Measurements from ENCODE around the gene CPNE7.

The CPNE7 gene

DNA sequence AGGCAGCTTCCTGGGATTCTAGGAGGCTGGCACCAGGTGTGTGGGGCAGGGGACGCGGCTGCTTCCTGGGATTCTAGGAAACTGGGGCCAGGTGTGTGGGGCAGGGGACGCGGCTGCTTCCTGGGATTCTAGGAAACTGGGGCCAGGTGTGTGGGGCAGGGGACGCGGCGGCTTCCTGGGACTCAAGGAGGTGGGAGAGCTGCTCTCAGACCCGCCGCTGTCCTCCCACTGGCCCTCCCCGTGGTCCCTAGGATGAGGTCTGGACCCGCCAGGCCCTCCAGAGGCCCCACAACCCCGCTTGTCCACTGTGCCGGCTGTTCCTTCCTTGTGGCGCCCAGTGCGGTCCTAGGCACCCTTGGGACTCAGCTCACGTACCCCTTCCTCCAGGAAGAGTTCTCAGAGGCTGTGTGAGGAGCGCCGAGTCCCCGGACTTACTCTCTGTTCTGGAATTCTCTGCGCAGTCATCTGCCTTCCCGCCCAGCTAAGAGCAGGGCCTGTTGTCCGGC is 38.4 kb downstream of the CPNE7 start:
- Histone ChIP-seq H3K4me3 (ENCODE audit: low read depth in 1 of 2, low read length in 2 of 2) (peak overlapping the region; percentile 61 to 65), H3K27me3 (ENCODE audit: control insufficient read depth in 1 of 2, insufficient read depth in 2 of 2, low read length in 2 of 2) (no peaks in the 10 kb centered on the region), H3K9ac (ENCODE audit: low read depth in 1 of 2, low read length in 2 of 2) (peak overlapping the region in 1 of 2 donors; percentile 63), H3K36me3 (ENCODE audit: control insufficient read depth in 1 of 2, insufficient read depth in 2 of 2, low read length in 2 of 2) (no peaks in the 10 kb centered on the region), H3K4me1 (ENCODE audit: control insufficient read depth in 1 of 2, insufficient read depth in 2 of 2, low read length in 2 of 2) (peaks cover 8 to 12% of the 10 kb centered on the region in 2 donors), H3K9me3 (ENCODE audit: control insufficient read depth in 1 of 2, low read length in 2 of 2) (no peaks in the 10 kb centered on the region), H3K27ac (ENCODE audit: low read depth, low read length) (no peak overlapping the region)

DNA sequence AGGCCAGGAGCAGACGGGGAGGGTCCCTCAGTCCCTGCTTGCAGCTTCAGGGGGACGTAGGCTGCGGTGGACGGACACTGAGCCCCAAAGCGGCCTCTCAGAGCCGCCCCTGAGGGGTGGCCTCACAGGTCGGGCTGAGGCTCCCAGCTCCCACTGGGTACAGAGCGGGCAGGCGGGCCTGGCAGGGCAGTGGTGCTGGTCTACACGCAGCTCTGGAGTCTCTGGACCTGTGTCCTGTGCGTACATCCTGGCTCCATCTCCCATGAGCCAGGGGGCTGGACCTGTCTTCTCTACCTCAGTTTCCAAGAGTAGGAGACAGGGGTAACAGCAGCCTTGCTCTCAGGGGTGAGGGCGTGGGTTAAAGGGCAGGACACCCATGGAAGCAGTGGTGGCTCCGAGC is 39.6 kb downstream of the CPNE7 start:
- Histone ChIP-seq H3K9ac (ENCODE audit: low read depth in 1 of 2, low read length in 2 of 2) (no peak overlapping the region), H3K36me3 (ENCODE audit: control insufficient read depth in 1 of 2, insufficient read depth in 2 of 2, low read length in 2 of 2) (no peaks in the 10 kb centered on the region), H3K4me3 (ENCODE audit: low read depth in 1 of 2, low read length in 2 of 2) (peak overlapping the region in 1 of 2 donors; percentile 40), H3K27me3 (ENCODE audit: control insufficient read depth in 1 of 2, insufficient read depth in 2 of 2, low read length in 2 of 2) (no peaks in the 10 kb centered on the region), H3K27ac (ENCODE audit: low read depth, low read length) (no peak overlapping the region), H3K9me3 (ENCODE audit: control insufficient read depth in 1 of 2, low read length in 2 of 2) (no peaks in the 10 kb centered on the region), H3K4me1 (ENCODE audit: control insufficient read depth in 1 of 2, insufficient read depth in 2 of 2, low read length in 2 of 2) (peaks cover 8 to 12% of the 10 kb centered on the region in 2 donors)

DNA sequence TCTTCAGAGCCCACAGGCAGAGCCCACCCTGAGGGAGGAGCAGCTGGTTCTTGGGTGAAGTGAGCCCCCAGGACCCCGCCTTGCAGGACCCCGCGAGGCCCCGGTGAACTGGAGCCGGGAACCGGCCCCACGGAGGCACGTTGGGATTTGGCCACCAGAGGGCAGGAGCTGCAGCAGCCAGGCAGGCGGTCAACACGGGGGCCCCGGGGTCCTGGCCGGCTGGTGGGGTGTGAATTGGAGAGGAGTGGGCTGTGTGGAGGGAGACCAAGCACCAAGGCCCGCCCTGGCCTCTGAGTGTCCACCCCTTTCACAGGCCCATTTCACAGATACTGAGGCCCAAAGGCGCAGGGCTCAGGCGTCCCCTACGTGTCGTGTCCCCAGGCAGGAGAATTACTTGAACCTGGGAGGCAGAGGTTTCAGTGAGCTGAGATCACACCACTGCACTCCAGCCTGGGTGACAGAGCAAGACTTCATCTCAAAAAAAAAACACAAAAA is 40.1 kb downstream of the CPNE7 start:
- Histone ChIP-seq H3K4me3 (ENCODE audit: low read depth in 1 of 2, low read length in 2 of 2) (peak overlapping the region in 1 of 2 donors; percentile 40), H3K9ac (ENCODE audit: low read depth in 1 of 2, low read length in 2 of 2) (no peak overlapping the region), H3K27ac (ENCODE audit: low read depth, low read length) (no peak overlapping the region), H3K4me1 (ENCODE audit: control insufficient read depth in 1 of 2, insufficient read depth in 2 of 2, low read length in 2 of 2) (peaks cover 8 to 12% of the 10 kb centered on the region in 2 donors), H3K27me3 (ENCODE audit: control insufficient read depth in 1 of 2, insufficient read depth in 2 of 2, low read length in 2 of 2) (no peaks in the 10 kb centered on the region), H3K36me3 (ENCODE audit: control insufficient read depth in 1 of 2, insufficient read depth in 2 of 2, low read length in 2 of 2) (no peaks in the 10 kb centered on the region), H3K9me3 (ENCODE audit: control insufficient read depth in 1 of 2, low read length in 2 of 2) (no peaks in the 10 kb centered on the region)

DNA sequence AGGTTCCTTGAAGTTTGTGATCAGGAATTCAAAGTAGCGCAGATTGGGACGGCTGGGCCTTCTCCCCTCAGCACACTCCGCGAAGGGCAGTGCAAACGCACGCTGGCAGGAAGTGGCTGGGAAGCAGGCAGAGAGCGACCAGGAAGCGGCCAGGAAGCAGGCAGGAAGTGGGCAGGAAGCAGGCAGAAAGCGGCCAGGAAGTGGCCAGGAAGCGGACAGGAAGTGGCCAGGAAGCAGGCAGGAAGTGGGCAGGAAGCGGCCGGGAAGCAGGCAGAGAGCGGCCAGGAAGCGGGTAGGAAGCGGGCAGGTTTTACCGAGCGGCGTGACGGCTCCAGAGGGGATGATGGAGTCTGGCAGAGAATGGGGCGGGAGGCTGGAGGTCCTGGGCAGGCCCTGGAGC is 41.1 kb downstream of the CPNE7 start:
- Histone ChIP-seq H3K27me3 (ENCODE audit: control insufficient read depth in 1 of 2, insufficient read depth in 2 of 2, low read length in 2 of 2) (no peaks in the 10 kb centered on the region), H3K9me3 (ENCODE audit: control insufficient read depth in 1 of 2, low read length in 2 of 2) (no peaks in the 10 kb centered on the region), H3K4me3 (ENCODE audit: low read depth in 1 of 2, low read length in 2 of 2) (no peak overlapping the region), H3K27ac (ENCODE audit: low read depth, low read length) (no peak overlapping the region), H3K36me3 (ENCODE audit: control insufficient read depth in 1 of 2, insufficient read depth in 2 of 2, low read length in 2 of 2) (no peaks in the 10 kb centered on the region), H3K4me1 (ENCODE audit: control insufficient read depth in 1 of 2, insufficient read depth in 2 of 2, low read length in 2 of 2) (peaks cover 8 to 12% of the 10 kb centered on the region in 2 donors), H3K9ac (ENCODE audit: low read depth in 1 of 2, low read length in 2 of 2) (no peak overlapping the region)

DNA sequence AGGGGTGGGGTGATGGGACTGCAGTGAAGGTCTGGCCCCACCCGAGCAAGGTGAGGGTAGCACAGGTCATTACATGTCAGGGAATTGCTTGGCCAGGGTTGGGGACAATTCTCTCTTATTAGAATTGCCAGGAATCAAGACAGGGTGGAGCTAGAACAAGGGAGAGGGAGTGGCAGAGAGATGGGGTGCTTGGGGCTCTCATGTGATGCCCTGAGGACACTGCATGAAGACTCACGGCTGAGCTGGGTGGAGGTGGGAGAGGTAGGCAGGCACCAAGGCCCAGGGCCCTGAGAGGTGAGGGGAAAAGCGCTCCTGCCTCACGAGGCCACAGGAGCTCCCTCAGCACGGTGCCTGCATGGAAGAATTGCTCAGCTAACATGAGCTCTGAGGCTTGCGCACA is 41.5 kb downstream of the CPNE7 start:
- Histone ChIP-seq H3K9ac (ENCODE audit: low read depth in 1 of 2, low read length in 2 of 2) (no peak overlapping the region), H3K4me3 (ENCODE audit: low read depth in 1 of 2, low read length in 2 of 2) (no peak overlapping the region), H3K27ac (ENCODE audit: low read depth, low read length) (no peak overlapping the region), H3K36me3 (ENCODE audit: control insufficient read depth in 1 of 2, insufficient read depth in 2 of 2, low read length in 2 of 2) (no peaks in the 10 kb centered on the region), H3K27me3 (ENCODE audit: control insufficient read depth in 1 of 2, insufficient read depth in 2 of 2, low read length in 2 of 2) (peaks cover 0 to 2% of the 10 kb centered on the region in 2 donors), H3K4me1 (ENCODE audit: control insufficient read depth in 1 of 2, insufficient read depth in 2 of 2, low read length in 2 of 2) (peaks cover 8 to 12% of the 10 kb centered on the region in 2 donors), H3K9me3 (ENCODE audit: control insufficient read depth in 1 of 2, low read length in 2 of 2) (no peaks in the 10 kb centered on the region)

GRCh38 chr16:89618109-89618998 is 42.8 kb downstream of the CPNE7 start:
- peaks cover 0 to 2% of the 10 kb centered on the region in 2 donors for H3K27me3 ChIP-seq (ENCODE audit: control insufficient read depth in 1 of 2, insufficient read depth in 2 of 2, low read length in 2 of 2)

DNA sequence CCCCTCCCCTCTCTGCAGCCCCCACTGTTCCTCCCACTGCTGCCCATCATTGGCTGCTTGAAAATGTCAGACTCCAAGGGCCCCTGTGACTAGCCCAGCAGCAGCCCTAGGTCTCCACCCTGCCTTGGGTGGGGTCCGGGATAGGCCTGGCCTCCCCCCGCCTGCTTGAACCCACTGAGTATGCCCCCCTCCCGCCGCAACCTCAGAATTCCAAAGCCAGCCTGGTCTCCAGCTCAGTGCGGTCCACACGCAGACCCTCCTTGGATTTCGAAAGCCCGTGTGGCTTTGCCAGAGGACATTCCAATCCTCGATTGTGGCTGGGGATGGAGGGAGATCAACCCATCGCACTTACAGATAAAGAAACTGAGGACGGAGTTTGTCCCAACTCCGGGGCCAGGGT is 44.3 kb downstream of the CPNE7 start:
- Histone ChIP-seq H3K9ac (ENCODE audit: low read depth in 1 of 2, low read length in 2 of 2) (no peak overlapping the region), H3K27me3 (ENCODE audit: control insufficient read depth in 1 of 2, insufficient read depth in 2 of 2, low read length in 2 of 2) (peaks cover 0 to 2% of the 10 kb centered on the region in 2 donors), H3K4me1 (ENCODE audit: control insufficient read depth in 1 of 2, insufficient read depth in 2 of 2, low read length in 2 of 2) (peaks cover 0 to 7% of the 10 kb centered on the region in 2 donors), H3K9me3 (ENCODE audit: control insufficient read depth in 1 of 2, low read length in 2 of 2) (no peaks in the 10 kb centered on the region), H3K27ac (ENCODE audit: low read depth, low read length) (no peak overlapping the region), H3K4me3 (ENCODE audit: low read depth in 1 of 2, low read length in 2 of 2) (no peak overlapping the region), H3K36me3 (ENCODE audit: control insufficient read depth in 1 of 2, insufficient read depth in 2 of 2, low read length in 2 of 2) (no peaks in the 10 kb centered on the region)

More at GRCh38 chr16:89618109-89618998, 42.8 kb downstream of the CPNE7 start:
- no peak overlapping the region for H3K4me3 ChIP-seq (ENCODE audit: low read depth in 1 of 2, low read length in 2 of 2)
- H3K36me3 ChIP-seq (ENCODE audit: control insufficient read depth in 1 of 2, insufficient read depth in 2 of 2, low read length in 2 of 2) = no peaks in the 10 kb centered on the region
- peaks cover 1 to 5% of the 10 kb centered on the region in 2 donors for H3K4me1 ChIP-seq (ENCODE audit: control insufficient read depth in 1 of 2, insufficient read depth in 2 of 2, low read length in 2 of 2)
- no peak overlapping the region for H3K9ac ChIP-seq (ENCODE audit: low read depth in 1 of 2, low read length in 2 of 2)
- no peak overlapping the region for H3K27ac ChIP-seq (ENCODE audit: low read depth, low read length)
- H3K9me3 ChIP-seq (ENCODE audit: control insufficient read depth in 1 of 2, low read length in 2 of 2) = no peaks in the 10 kb centered on the region

DNA sequence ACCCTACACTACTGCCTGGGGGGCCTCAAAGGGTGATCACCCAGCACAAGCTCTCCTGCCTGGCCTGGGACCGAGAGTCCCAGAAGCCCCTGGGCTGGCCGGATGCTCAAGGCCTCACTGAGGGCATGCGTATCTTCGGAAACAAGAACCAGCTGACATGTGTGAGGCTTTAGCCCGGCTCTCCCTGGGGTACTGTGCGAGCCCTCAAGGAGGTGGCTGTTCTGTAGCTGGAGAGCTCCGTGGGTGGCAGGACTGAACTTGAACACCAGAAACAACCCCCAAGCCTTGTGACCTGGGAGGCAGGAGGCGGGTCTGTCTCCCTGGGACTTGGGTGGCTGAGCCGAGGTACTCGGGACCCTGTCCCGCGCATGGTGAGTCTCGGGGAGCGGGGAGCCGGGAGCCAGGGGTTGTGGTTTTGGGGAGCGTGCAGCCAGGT is 44.9 kb downstream of the CPNE7 start:
- H3K36me3 ChIP-seq (ENCODE audit: control insufficient read depth in 1 of 2, insufficient read depth in 2 of 2, low read length in 2 of 2) = no peaks in the 10 kb centered on the region
- H3K4me1 ChIP-seq (ENCODE audit: control insufficient read depth in 1 of 2, insufficient read depth in 2 of 2, low read length in 2 of 2) = peaks cover 5 to 8% of the 10 kb centered on the region in 2 donors
- no peak overlapping the region for H3K27ac ChIP-seq (ENCODE audit: low read depth, low read length)

DNA sequence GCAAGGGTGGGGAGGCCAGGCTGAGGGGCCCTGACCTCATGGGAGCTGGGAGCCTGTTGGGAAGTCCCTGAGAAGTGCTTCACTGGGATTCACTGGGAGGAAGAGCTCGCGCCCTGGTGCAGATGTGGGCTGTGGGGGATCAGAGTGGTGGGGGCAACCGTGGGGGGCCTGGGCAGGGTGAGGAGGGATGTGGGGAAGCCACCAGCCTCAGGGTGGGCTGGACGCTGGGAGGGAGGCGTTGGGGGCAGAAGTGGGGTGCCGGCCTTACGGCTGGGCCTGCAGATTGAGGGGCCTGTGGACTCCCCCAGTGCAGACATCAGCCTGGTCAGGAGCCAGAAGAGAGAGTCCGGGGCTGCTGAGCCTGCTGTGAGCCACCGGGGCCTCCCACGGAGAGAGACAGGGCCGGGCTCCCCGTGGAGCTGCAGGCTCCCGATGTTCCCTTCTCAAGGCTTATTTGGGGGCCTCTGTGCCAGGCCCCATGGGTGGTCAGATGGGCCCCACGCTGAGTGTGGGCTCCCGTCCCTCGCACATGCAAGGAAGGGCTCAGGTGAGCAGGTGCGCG is 45.7 kb downstream of the CPNE7 start:
- Histone ChIP-seq H3K9ac (ENCODE audit: low read depth in 1 of 2, low read length in 2 of 2) (no peak overlapping the region), H3K36me3 (ENCODE audit: control insufficient read depth in 1 of 2, insufficient read depth in 2 of 2, low read length in 2 of 2) (no peaks in the 10 kb centered on the region), H3K9me3 (ENCODE audit: control insufficient read depth in 1 of 2, low read length in 2 of 2) (no peaks in the 10 kb centered on the region), H3K27ac (ENCODE audit: low read depth, low read length) (no peak overlapping the region), H3K27me3 (ENCODE audit: control insufficient read depth in 1 of 2, insufficient read depth in 2 of 2, low read length in 2 of 2) (peaks cover 0 to 2% of the 10 kb centered on the region in 2 donors), H3K4me1 (ENCODE audit: control insufficient read depth in 1 of 2, insufficient read depth in 2 of 2, low read length in 2 of 2) (peaks cover 8 to 13% of the 10 kb centered on the region in 2 donors), H3K4me3 (ENCODE audit: low read depth in 1 of 2, low read length in 2 of 2) (no peak overlapping the region)

More for the DNA sequence above, 44.9 kb downstream of the CPNE7 start:
- no peak overlapping the region for H3K4me3 ChIP-seq (ENCODE audit: low read depth in 1 of 2, low read length in 2 of 2)
- no peaks in the 10 kb centered on the region for H3K9me3 ChIP-seq (ENCODE audit: control insufficient read depth in 1 of 2, low read length in 2 of 2)
- H3K9ac ChIP-seq (ENCODE audit: low read depth in 1 of 2, low read length in 2 of 2) = no peak overlapping the region
- peaks cover 0 to 2% of the 10 kb centered on the region in 2 donors for H3K27me3 ChIP-seq (ENCODE audit: control insufficient read depth in 1 of 2, insufficient read depth in 2 of 2, low read length in 2 of 2)
